IPS DF 6.9 (cell line): Measurements from ENCODE around the gene EGFL6.

Experiments
- DNase-seq: peaks from one replicate; pipeline ENCODE4 v3.0.0-alpha.2; 2013; ENCODE audit warnings: low read depth, low spot score
- H3K27ac ChIP-seq: one replicate; pipeline ENCODE4 v1.5.1; 2013; ENCODE audit warnings: low read length, control low read depth
- H3K27me3 ChIP-seq: 2 replicates; pipeline ENCODE4 v1.6.1; 2013; ENCODE audit warnings: mild to moderate bottlenecking, low read length; ENCODE audit not compliant: control insufficient read depth, insufficient read depth
- H3K36me3 ChIP-seq: 2 replicates; pipeline ENCODE4 v1.6.1; 2013; ENCODE audit warnings: low read length; ENCODE audit not compliant: control insufficient read depth, insufficient read depth
- H3K4me1 ChIP-seq: 2 replicates; pipeline ENCODE4 v1.6.1; 2013; ENCODE audit warnings: low read length; ENCODE audit not compliant: control insufficient read depth, insufficient read depth
- H3K4me3 ChIP-seq: 2 replicates; pipeline ENCODE4 v1.5.1; 2013; ENCODE audit warnings: mild to moderate bottlenecking, low read length
- H3K9me3 ChIP-seq: 2 replicates; pipeline ENCODE4 v1.6.1; 2013; ENCODE audit warnings: low read length, inconsistent platforms; ENCODE audit not compliant: control insufficient read depth, insufficient read depth
- WGBS: extraction: QIAGEN DNeasy Blood & Tissue Kit; methylation state at CpG from one replicate; pipeline ENCODE4 v1.1.7; 2013; ENCODE audit warnings: mixed read lengths, missing lambda C conversion rate; ENCODE audit not compliant: insufficient read length, insufficient coverage; 5-methylcytosine and 5-hydroxymethylcytosine counted together

Gene EGFL6, protein sequence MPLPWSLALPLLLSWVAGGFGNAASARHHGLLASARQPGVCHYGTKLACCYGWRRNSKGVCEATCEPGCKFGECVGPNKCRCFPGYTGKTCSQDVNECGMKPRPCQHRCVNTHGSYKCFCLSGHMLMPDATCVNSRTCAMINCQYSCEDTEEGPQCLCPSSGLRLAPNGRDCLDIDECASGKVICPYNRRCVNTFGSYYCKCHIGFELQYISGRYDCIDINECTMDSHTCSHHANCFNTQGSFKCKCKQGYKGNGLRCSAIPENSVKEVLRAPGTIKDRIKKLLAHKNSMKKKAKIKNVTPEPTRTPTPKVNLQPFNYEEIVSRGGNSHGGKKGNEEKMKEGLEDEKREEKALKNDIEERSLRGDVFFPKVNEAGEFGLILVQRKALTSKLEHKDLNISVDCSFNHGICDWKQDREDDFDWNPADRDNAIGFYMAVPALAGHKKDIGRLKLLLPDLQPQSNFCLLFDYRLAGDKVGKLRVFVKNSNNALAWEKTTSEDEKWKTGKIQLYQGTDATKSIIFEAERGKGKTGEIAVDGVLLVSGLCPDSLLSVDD

DNA sequence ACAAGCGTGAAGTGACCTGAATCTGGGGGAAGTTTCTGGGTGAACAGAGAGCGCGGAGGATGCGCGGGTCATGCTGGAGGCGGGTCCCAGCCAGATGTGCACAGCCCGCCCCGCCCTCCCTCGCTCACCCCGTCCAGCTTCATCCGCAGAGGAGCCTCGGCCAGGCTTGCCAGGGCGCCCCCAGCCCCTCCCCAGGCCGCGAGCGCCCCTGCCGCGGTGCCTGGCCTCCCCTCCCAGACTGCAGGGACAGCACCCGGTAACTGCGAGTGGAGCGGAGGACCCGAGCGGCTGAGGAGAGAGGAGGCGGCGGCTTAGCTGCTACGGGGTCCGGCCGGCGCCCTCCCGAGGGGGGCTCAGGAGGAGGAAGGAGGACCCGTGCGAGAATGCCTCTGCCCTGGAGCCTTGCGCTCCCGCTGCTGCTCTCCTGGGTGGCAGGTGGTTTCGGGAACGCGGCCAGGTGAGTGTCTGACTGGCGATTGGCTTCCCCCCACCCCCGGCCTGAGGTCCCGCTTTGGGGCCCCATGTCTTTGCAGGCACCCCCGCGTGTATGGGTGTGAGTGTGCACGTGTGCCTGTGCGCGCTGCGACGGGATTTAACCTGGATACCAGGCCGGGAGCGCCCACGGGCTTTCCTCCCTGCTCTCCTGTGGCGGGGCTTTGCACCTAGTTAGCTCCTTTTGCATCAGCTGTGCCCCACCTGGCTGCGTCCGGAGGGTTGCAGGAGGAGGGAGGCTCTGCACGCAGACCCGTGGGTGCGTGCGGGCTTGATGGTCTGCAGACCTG, at the start of gene EGFL6:
Gene EGFL6 (plus strand): TSS at position 123 of the 782 bp plus-strand sequence. CDS start 261 bp downstream, at position 384.
- H3K36me3 ChIP-seq = no peaks in the 10 kb centered on the region
- H3K4me3 ChIP-seq = peak within 1 kb of the TSS; percentile 41; the same call in 1 of the 2 replicates
- WGBS = no CpG with 5 or more reads among the region's 57 CpGs
- no peak for DNase-seq
- peaks cover 15% of the 10 kb centered on the region; the same call in 1 of the 2 replicates for H3K27me3 ChIP-seq
- H3K27ac ChIP-seq = no peak within 1 kb of the TSS
- H3K4me1 ChIP-seq = no peaks in the 10 kb centered on the region
- no peaks in the 10 kb centered on the region for H3K9me3 ChIP-seq

DNA sequence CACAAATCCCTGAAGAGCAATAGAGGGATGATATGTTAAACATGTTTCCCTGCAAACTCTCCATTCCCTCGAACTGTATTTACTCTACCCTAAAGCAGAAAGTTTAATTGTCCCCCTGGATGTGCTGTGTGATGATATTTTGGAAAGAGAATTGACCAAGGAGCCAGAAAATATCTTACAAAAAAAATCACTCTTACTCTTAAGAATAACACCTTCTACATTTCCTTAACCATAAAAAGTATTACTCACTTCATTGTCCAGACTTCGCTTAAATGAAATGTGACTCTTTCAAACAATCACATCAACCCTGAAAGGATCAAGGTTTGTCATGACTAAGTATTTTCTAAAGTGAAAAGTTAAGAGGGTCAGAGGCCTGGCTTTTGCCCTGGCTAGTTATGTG, 49.0 kb upstream of the EGFL6 start:
- no CpG with 5 or more reads among the region's 2 CpGs for WGBS
- H3K27me3 ChIP-seq = no peaks in the 10 kb centered on the region
- no peaks in the 10 kb centered on the region for H3K4me1 ChIP-seq
- no peaks in the 10 kb centered on the region for H3K36me3 ChIP-seq
- H3K27ac ChIP-seq = no peak overlapping the region
- H3K4me3 ChIP-seq = no peak overlapping the region
- no peak for DNase-seq
- no peaks in the 10 kb centered on the region for H3K9me3 ChIP-seq

GRCh38 chrX:13520936-13521335, 48.5 kb upstream of the EGFL6 start:
- H3K36me3 ChIP-seq = no peaks in the 10 kb centered on the region
- no peaks in the 10 kb centered on the region for H3K4me1 ChIP-seq
- no peak overlapping the region for H3K27ac ChIP-seq
- H3K9me3 ChIP-seq = no peaks in the 10 kb centered on the region
- no peaks in the 10 kb centered on the region for H3K27me3 ChIP-seq
- WGBS = no CpG with 5 or more reads among the region's 2 CpGs
- DNase-seq = no peak
- H3K4me3 ChIP-seq = no peak overlapping the region

DNA sequence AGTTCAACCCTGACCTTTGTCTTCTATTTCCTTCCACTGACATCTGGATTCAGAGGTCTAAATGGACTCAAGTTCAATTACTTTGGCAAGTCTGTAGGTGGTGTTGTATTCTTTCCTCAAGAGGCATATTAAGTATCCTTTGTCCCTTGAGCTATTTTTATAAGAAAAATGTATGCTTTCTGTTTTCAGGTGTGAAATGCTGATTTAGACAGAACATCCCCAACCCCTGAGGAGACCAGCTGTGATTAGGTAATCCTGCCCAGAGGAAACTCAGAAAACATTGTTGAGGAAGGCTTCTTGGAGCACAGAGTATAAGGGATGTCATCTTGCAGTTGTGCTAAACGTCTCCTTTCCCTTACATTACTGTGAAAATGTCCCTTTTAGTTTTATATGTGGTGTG, 46.6 kb upstream of the EGFL6 start:
- Histone ChIP-seq H3K36me3 (no peaks in the 10 kb centered on the region), H3K4me3 (no peak overlapping the region), H3K4me1 (no peaks in the 10 kb centered on the region), H3K9me3 (no peaks in the 10 kb centered on the region), H3K27me3 (no peaks in the 10 kb centered on the region), H3K27ac (no peak overlapping the region)
- no CpG with 5 or more reads among the region's 1 CpG for WGBS
- DNase-seq = no peak

- Histone ChIP-seq H3K27ac (no peak overlapping the region), H3K9me3 (no peaks in the 10 kb centered on the region), H3K36me3 (no peaks in the 10 kb centered on the region), H3K27me3 (no peaks in the 10 kb centered on the region), H3K4me3 (no peak overlapping the region), H3K4me1 (no peaks in the 10 kb centered on the region)
- DNase-seq = no peak
- no CpG with 5 or more reads among the region's 3 CpGs for WGBS
These were observed 35.7 kb upstream of the EGFL6 start for GRCh38 chrX:13533726-13534125.

- no peaks in the 10 kb centered on the region for H3K4me1 ChIP-seq
- DNase-seq = no peak
- no peak overlapping the region for H3K4me3 ChIP-seq
- H3K27ac ChIP-seq = no peak overlapping the region
- H3K9me3 ChIP-seq = no peaks in the 10 kb centered on the region
- no CpG with 5 or more reads among the region's 7 CpGs for WGBS
- H3K27me3 ChIP-seq = no peaks in the 10 kb centered on the region
- H3K36me3 ChIP-seq = no peaks in the 10 kb centered on the region
These were observed 33.8 kb upstream of the EGFL6 start for GRCh38 chrX:13535376-13536165.

GRCh38 chrX:13536551-13536950, 32.9 kb upstream of the EGFL6 start:
- Histone ChIP-seq H3K27me3 (no peaks in the 10 kb centered on the region), H3K4me3 (no peak overlapping the region), H3K9me3 (no peaks in the 10 kb centered on the region), H3K27ac (no peak overlapping the region), H3K36me3 (no peaks in the 10 kb centered on the region), H3K4me1 (no peaks in the 10 kb centered on the region)
- no CpG with 5 or more reads among the region's 4 CpGs for WGBS
- DNase-seq = no peak

DNA sequence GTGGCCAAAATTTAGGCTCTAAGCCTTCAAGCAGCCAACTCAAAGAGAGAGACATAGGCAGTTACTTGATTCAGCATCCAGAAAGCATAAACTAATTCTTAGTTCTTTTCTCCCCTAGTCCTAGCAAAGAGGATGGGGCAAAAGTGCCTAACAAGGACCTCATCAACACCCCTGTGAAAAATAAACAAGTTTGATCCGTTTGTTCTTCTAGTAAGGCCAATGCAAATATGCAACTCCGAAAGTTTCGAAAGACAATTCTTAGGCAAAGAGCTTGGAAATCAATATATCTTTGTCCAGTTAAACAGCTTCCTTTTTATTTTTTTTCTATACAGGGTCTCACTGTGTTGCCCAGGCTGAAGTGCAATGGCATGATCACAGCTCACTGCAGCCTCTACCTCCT, 31.0 kb upstream of the EGFL6 start:
- no peaks in the 10 kb centered on the region for H3K27me3 ChIP-seq
- no peaks in the 10 kb centered on the region for H3K4me1 ChIP-seq
- H3K36me3 ChIP-seq = no peaks in the 10 kb centered on the region
- no peaks in the 10 kb centered on the region for H3K9me3 ChIP-seq
- no peak overlapping the region for H3K4me3 ChIP-seq
- H3K27ac ChIP-seq = no peak overlapping the region
- no CpG with 5 or more reads among the region's 3 CpGs for WGBS
- DNase-seq = no peak

DNA sequence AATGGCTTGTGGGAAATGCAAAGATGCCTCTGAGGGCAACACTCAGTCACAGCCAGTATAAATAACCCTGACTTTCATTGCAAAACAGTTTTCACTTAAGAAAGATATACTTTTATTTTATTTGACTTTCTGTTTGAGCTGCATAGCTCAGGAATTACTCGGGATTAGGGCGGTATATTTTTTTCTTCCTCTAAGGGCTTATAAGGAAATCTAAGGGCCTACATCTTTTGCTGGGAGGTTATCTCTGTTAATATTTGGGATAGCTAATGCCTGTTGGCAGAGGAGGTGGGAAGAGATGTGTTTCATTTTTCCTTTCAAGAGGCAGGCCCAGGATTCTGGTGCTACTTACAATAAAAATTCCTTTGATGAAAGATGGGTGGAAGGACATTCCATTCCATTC, 28.8 kb upstream of the EGFL6 start:
- H3K4me3 ChIP-seq = no peak overlapping the region
- no peaks in the 10 kb centered on the region for H3K36me3 ChIP-seq
- no peaks in the 10 kb centered on the region for H3K27me3 ChIP-seq
- no CpG with 5 or more reads among the region's 2 CpGs for WGBS
- no peak for DNase-seq
- no peaks in the 10 kb centered on the region for H3K4me1 ChIP-seq
- H3K9me3 ChIP-seq = no peaks in the 10 kb centered on the region
- H3K27ac ChIP-seq = no peak overlapping the region

- H3K4me1 ChIP-seq = no peaks in the 10 kb centered on the region
- no peaks in the 10 kb centered on the region for H3K27me3 ChIP-seq
- no peak for DNase-seq
- H3K9me3 ChIP-seq = no peaks in the 10 kb centered on the region
- H3K36me3 ChIP-seq = no peaks in the 10 kb centered on the region
- WGBS = no CpG with 5 or more reads among the region's 2 CpGs
- H3K4me3 ChIP-seq = no peak overlapping the region
- H3K27ac ChIP-seq = no peak overlapping the region
These were observed 23.7 kb upstream of the EGFL6 start for GRCh38 chrX:13545726-13546125.
